CD4-positive, alpha-beta memory T cell (primary cell): ENCODE results near the gene TMOD2. TPM values are rescaled to one million over a fixed set of nuclear protein-coding genes. Genes with fewer than 3 reads are reported as not detected.

ENCODE experiments used
- CTCF ChIA-PET: fragments of 350-600 bp; sonication (Branson Sonifier 250); formaldehyde crosslinking; loops from one replicate; lab custom pipeline; 2021; ENCODE audit warnings: inconsistent platforms; ENCODE audit not compliant: partially characterized antibody; lab: Charles Lee
- POLR2A ChIA-PET: fragments of 350-600 bp; sonication (Branson Sonifier 250); formaldehyde crosslinking; loops from one replicate; lab custom pipeline; 2021; ENCODE audit not compliant: partially characterized antibody; lab: Charles Lee
- DNase-seq, 5 donors: peaks; one replicate each; pipeline versions ENCODE4 v3.0.0 to v3.0.0-alpha.2; 2020 to 2022; ENCODE audit warnings: mixed read lengths in 1 of 5
- H3K27ac ChIP-seq: one replicate; pipeline ENCODE4 v1.7.0; 2013; ENCODE audit warnings: low read depth, low read length
- H3K27me3 ChIP-seq: 2 replicates; pipeline ENCODE4 v1.7.0; 2013; ENCODE audit warnings: mild to moderate bottlenecking, low read length, moderate library complexity; ENCODE audit not compliant: insufficient read depth
- H3K36me3 ChIP-seq: 2 replicates; pipeline ENCODE4 v1.7.0; 2013; ENCODE audit warnings: mild to moderate bottlenecking, low read length, moderate library complexity; ENCODE audit not compliant: insufficient read depth
- H3K4me1 ChIP-seq: 2 replicates; pipeline ENCODE4 v1.7.0; 2013; ENCODE audit warnings: mild to moderate bottlenecking, low read length, moderate library complexity; ENCODE audit not compliant: insufficient read depth
- H3K4me3 ChIP-seq, 2 donors: one replicate each; pipeline ENCODE4 v1.7.0; 2013; ENCODE audit warnings: low read length in 2 of 2, mild to moderate bottlenecking in 1 of 2
- H3K9me3 ChIP-seq, 2 donors: one replicate each; pipeline ENCODE4 v1.7.0; 2013; ENCODE audit warnings: low read length in 2 of 2, control low read depth in 1 of 2; ENCODE audit not compliant: control insufficient read depth in 1 of 2
- H3K27ac Mint-ChIP-seq, 7 donors: one replicate each; pipeline ENCODE4 v1.8.0; 2020 to 2021; ENCODE audit warnings: mixed read lengths in 7 of 7, mild to moderate bottlenecking in 6 of 7, inconsistent platforms in 3 of 7, moderate library complexity in 3 of 7
- H3K27me3 Mint-ChIP-seq, 2 donors: one replicate each; pipeline ENCODE4 v1.8.0; 2020 to 2021; ENCODE audit warnings: mixed read lengths in 2 of 2
- H3K36me3 Mint-ChIP-seq, 2 donors: one replicate each; pipeline ENCODE4 v1.8.0; 2020 to 2021; ENCODE audit warnings: mixed read lengths in 2 of 2, inconsistent platforms in 1 of 2, mild to moderate bottlenecking in 1 of 2
- H3K4me1 Mint-ChIP-seq, 4 donors: one replicate each; pipeline ENCODE4 v1.8.0; 2020 to 2021; ENCODE audit warnings: mixed read lengths in 4 of 4, mild to moderate bottlenecking in 1 of 4
- H3K4me3 Mint-ChIP-seq, 8 donors: one replicate each; pipeline ENCODE4 v1.8.0; 2020 to 2021; ENCODE audit warnings: mixed read lengths in 8 of 8, mild to moderate bottlenecking in 7 of 8, moderate library complexity in 6 of 8, inconsistent platforms in 3 of 8
- H3K9me3 Mint-ChIP-seq, 8 donors: one replicate each; pipeline ENCODE4 v1.8.0; 2020 to 2021; ENCODE audit warnings: mixed read lengths in 8 of 8, mild to moderate bottlenecking in 5 of 8, inconsistent platforms in 3 of 8, moderate library complexity in 1 of 8
- intact Hi-C: fragments of 100-400 bp; cut with micrococcal nuclease; formaldehyde crosslinking; loops from one replicate; pipeline ENCODE4 v1.15.1; 2023
- polyA plus RNA-seq, 2 donors: library from polyadenylated mRNA; unstranded; fragments of 300-500 nt; fragmentation: Illumina TruSeq; gene quantifications; one replicate each; pipeline ENCODE4 v1.2.3, GENCODE V29; 2021
- total RNA-seq, 2 experiments: library from RNA; stranded (reverse); gene quantifications; one replicate each; pipeline ENCODE4 v1.2.3, GENCODE V29; 2021

The TMOD2 gene
- total and polyA plus RNA-seq, 4 experiments from 2014 or later, result 1.4 to 20.3 (median 11.4) TPM

- Histone ChIP-seq H3K36me3 (no peaks in the 10 kb centered on the region), H3K27ac (no peak overlapping the region), H3K27me3 (no peaks in the 10 kb centered on the region), H3K4me3 (no peak overlapping the region), H3K4me1 (peaks cover 48% of the 10 kb centered on the region), H3K9me3 (no peaks in the 10 kb centered on the region)
- intact Hi-C loops, result loop anchor here (5.0 to 10.0 kb wide), 3 partner anchors 86 to 786 kb away; partner anchors contain the start of genes MYO5A and TMOD3
- H3K9me3 Mint-ChIP-seq, result no peaks in the 10 kb centered on the region
- peak overlapping the region; percentile 18 to 94 (median 88) for H3K4me3 Mint-ChIP-seq
- ChIA-PET POLR2A (interaction anchor here (0.9 kb wide), 1 partner anchor 161 kb away, joined by 3 read pairs; no protein-coding TSS in a partner anchor), CTCF (interaction anchor here (0.9 to 4.0 kb wide), 5 partner anchors 10 to 89 kb away, joined by 3 to 38 read pairs (median 4); no protein-coding TSS in a partner anchor)
- H3K27ac Mint-ChIP-seq, result peak overlapping the region; percentile 90 to 98 (median 97)
- no peaks in the 10 kb centered on the region for H3K27me3 Mint-ChIP-seq
- H3K36me3 Mint-ChIP-seq, result peaks cover 0 to 12% of the 10 kb centered on the region in 2 donors
- no peak for DNase-seq
- peaks cover 31 to 49% (median 38%) of the 10 kb centered on the region in 4 donors for H3K4me1 Mint-ChIP-seq
Observed at GRCh38 chr15:51739061-51739712, 12.2 kb upstream of the TMOD2 start.

GRCh38 chr15:51749307-51749706 lies 2.1 kb upstream of the TMOD2 start:
- Mint-ChIP-seq H3K27ac (no peak overlapping the region), H3K4me3 (no peak overlapping the region), H3K9me3 (no peaks in the 10 kb centered on the region), H3K4me1 (peaks cover 14 to 35% (median 27%) of the 10 kb centered on the region in 4 donors), H3K36me3 (no peaks in the 10 kb centered on the region), H3K27me3 (peaks cover 4 to 6% of the 10 kb centered on the region in 2 donors)
- no peaks in the 10 kb centered on the region for H3K9me3 ChIP-seq
- H3K27ac ChIP-seq, result no peak overlapping the region
- ChIA-PET CTCF (interaction anchor here (1.1 to 1.2 kb wide), 2 partner anchors 10 to 28 kb away, joined by 3 to 4 read pairs; no protein-coding TSS in a partner anchor), POLR2A (interaction anchor here (1.2 kb wide), 1 partner anchor 11 kb away, joined by 8 read pairs; the partner anchor contains the start of gene LYSMD2)
- H3K4me1 ChIP-seq, result peaks cover 28% of the 10 kb centered on the region
- H3K27me3 ChIP-seq, result no peaks in the 10 kb centered on the region
- H3K4me3 ChIP-seq, result no peak overlapping the region
- H3K36me3 ChIP-seq, result no peaks in the 10 kb centered on the region
- DNase-seq, result no peak
- intact Hi-C loops, result no loop called here

GRCh38 chr15:51750186-51750585 lies 1.2 kb upstream of the TMOD2 start:
- intact Hi-C loops, result no loop called here
- Mint-ChIP-seq H3K4me3 (peak overlapping the region; percentile 81 to 95 (median 87)), H3K4me1 (peaks cover 14 to 42% (median 31%) of the 10 kb centered on the region in 4 donors), H3K36me3 (no peaks in the 10 kb centered on the region), H3K27ac (no peak overlapping the region), H3K9me3 (no peaks in the 10 kb centered on the region), H3K27me3 (peaks cover 4 to 6% of the 10 kb centered on the region in 2 donors)
- ChIA-PET POLR2A (interaction anchor here (3.2 kb wide), 1 partner anchor 13 kb away, joined by 31 read pairs; the partner anchor contains the start of gene LYSMD2), CTCF (interaction anchor here (0.9 kb wide), 1 partner anchor 11 kb away, joined by 3 read pairs; no protein-coding TSS in a partner anchor)
- Histone ChIP-seq H3K4me1 (peaks cover 30% of the 10 kb centered on the region), H3K27me3 (no peaks in the 10 kb centered on the region), H3K9me3 (no peaks in the 10 kb centered on the region), H3K27ac (no peak overlapping the region), H3K36me3 (no peaks in the 10 kb centered on the region), H3K4me3 (no peak overlapping the region)
- no peak for DNase-seq

GRCh38 chr15:51751697-51752683 lies 593 bp downstream of the TMOD2 start:
- Histone ChIP-seq H3K27me3 (no peaks in the 10 kb centered on the region), H3K27ac (no peak overlapping the region), H3K9me3 (no peaks in the 10 kb centered on the region), H3K4me1 (peaks cover 30% of the 10 kb centered on the region), H3K4me3 (peak overlapping the region in 1 of 2 donors; percentile 58), H3K36me3 (no peaks in the 10 kb centered on the region)
- ChIA-PET POLR2A (interaction anchor here (1.1 to 3.2 kb wide), 3 partner anchors 15 to 25 kb away, joined by 4 to 31 read pairs (median 8); partner anchors contain the start of gene LYSMD2), CTCF (interaction anchor here (6.5 kb wide), 1 partner anchor 15 kb away, joined by 21 read pairs; the partner anchor contains the start of gene LYSMD2)
- Mint-ChIP-seq H3K9me3 (no peaks in the 10 kb centered on the region), H3K4me3 (peak overlapping the region; percentile 86 to 91 (median 88)), H3K36me3 (no peaks in the 10 kb centered on the region), H3K4me1 (peaks cover 17 to 50% (median 34%) of the 10 kb centered on the region in 4 donors), H3K27ac (peak overlapping the region in 4 of 7 donors; percentile 4 to 74 (median 20)), H3K27me3 (peaks cover 2 to 3% of the 10 kb centered on the region in 2 donors)
- intact Hi-C loops, result loop anchor here (1.0 kb wide), 1 partner anchor 15 kb away; the partner anchor contains the start of gene LYSMD2
- no peak for DNase-seq

- POLR2A ChIA-PET, result interaction anchor here (0.7 to 3.2 kb wide), 4 partner anchors 16 to 109 kb away, joined by 3 to 31 read pairs (median 6); partner anchors contain the start of gene LYSMD2
- Histone ChIP-seq H3K27ac (no peak overlapping the region), H3K4me3 (no peak overlapping the region), H3K36me3 (no peaks in the 10 kb centered on the region), H3K27me3 (no peaks in the 10 kb centered on the region), H3K9me3 (no peaks in the 10 kb centered on the region), H3K4me1 (peaks cover 30% of the 10 kb centered on the region)
- peak overlapping the region in 2 of 7 donors; percentile 23 to 50 for H3K27ac Mint-ChIP-seq
- H3K9me3 Mint-ChIP-seq, result no peaks in the 10 kb centered on the region
- H3K27me3 Mint-ChIP-seq, result no peaks in the 10 kb centered on the region
- intact Hi-C loops, result no loop called here
- H3K36me3 Mint-ChIP-seq, result no peaks in the 10 kb centered on the region
- peak overlapping the region; percentile 29 to 91 (median 87) for H3K4me3 Mint-ChIP-seq
- H3K4me1 Mint-ChIP-seq, result peaks cover 17 to 50% (median 34%) of the 10 kb centered on the region in 4 donors
- CTCF ChIA-PET, result interaction anchor here (6.5 kb wide), 1 partner anchor 16 kb away, joined by 21 read pairs; the partner anchor contains the start of gene LYSMD2
- no peak for DNase-seq
Observed at GRCh38 chr15:51752888-51753287, 1.5 kb downstream of the TMOD2 start.

- CTCF ChIA-PET, result interaction anchor here (0.8 to 6.5 kb wide), 2 partner anchors 17 to 22 kb away, joined by 3 to 21 read pairs; partner anchors contain the start of gene LYSMD2
- POLR2A ChIA-PET, result interaction anchor here (1.2 kb wide), 1 partner anchor 18 kb away, joined by 3 read pairs; no protein-coding TSS in a partner anchor
- peaks cover 17 to 50% (median 35%) of the 10 kb centered on the region in 4 donors for H3K4me1 Mint-ChIP-seq
Observed at GRCh38 chr15:51754267-51754666, 2.9 kb downstream of the TMOD2 start.

More at GRCh38 chr15:51754267-51754666, 2.9 kb downstream of the TMOD2 start:
- Histone ChIP-seq H3K27ac (no peak overlapping the region), H3K4me3 (no peak overlapping the region), H3K27me3 (no peaks in the 10 kb centered on the region), H3K9me3 (no peaks in the 10 kb centered on the region), H3K4me1 (peaks cover 30% of the 10 kb centered on the region), H3K36me3 (no peaks in the 10 kb centered on the region)
- Mint-ChIP-seq H3K4me3 (peak overlapping the region in 6 of 8 donors; percentile 11 to 50 (median 38)), H3K9me3 (no peaks in the 10 kb centered on the region), H3K36me3 (no peaks in the 10 kb centered on the region), H3K27ac (peak overlapping the region in 1 of 7 donors; percentile 6), H3K27me3 (no peaks in the 10 kb centered on the region)
- intact Hi-C loops, result no loop called here
- no peak for DNase-seq
